Neural cell (in vitro differentiated cells): ENCODE measurements around the gene LRRC8E. TPM values are rescaled to one million over a fixed set of nuclear protein-coding genes. Genes with fewer than 3 reads are reported as not detected.

Experiments
- H2AFZ ChIP-seq: fragments of 200-600, 300-800 bp; sonication (generic), shearing (Covaris generic); 2 replicates; pipeline ENCODE4 v1.6.0; 2014; ENCODE audit warnings: low read depth, mild to moderate bottlenecking, antibody characterized with exemption, low read length, moderate library complexity
- H3F3A ChIP-seq: fragments of 200-600 bp; shearing (Covaris generic); 2 replicates; pipeline ENCODE4 v1.6.1; 2016; ENCODE audit warnings: mild to moderate bottlenecking, moderate library complexity, mixed read lengths, antibody characterized with exemption, low read length; ENCODE audit not compliant: insufficient read depth, poor library complexity, severe bottlenecking
- H3K27ac ChIP-seq: fragments of 200-600, 300-800 bp; sonication (generic), shearing (Covaris generic); 2 replicates; pipeline ENCODE4 v1.5.1; 2014; ENCODE audit warnings: mild to moderate bottlenecking, low read length, moderate library complexity
- H3K27me3 ChIP-seq: fragments of 300-800, 200-600 bp; sonication (generic), shearing (Covaris generic); 2 replicates; pipeline ENCODE4 v1.6.0; 2014; ENCODE audit warnings: mild to moderate bottlenecking, low read depth, low read length, moderate library complexity; ENCODE audit not compliant: insufficient read depth
- H3K36me3 ChIP-seq: fragments of 300-800, 200-600 bp; sonication (generic), shearing (Covaris generic); 2 replicates; pipeline ENCODE4 v1.5.1; 2014; ENCODE audit warnings: mild to moderate bottlenecking, antibody characterized with exemption, low read length, moderate library complexity; ENCODE audit not compliant: insufficient read depth
- H3K4me2 ChIP-seq: fragments of 300-800, 200-600 bp; sonication (generic), shearing (Covaris generic); 2 replicates; pipeline ENCODE4 v1.6.0; 2014; ENCODE audit warnings: mild to moderate bottlenecking, low read length
- H3K4me3 ChIP-seq: fragments of 300-800, 200-600 bp; sonication (generic), shearing (Covaris generic); 2 replicates; pipeline ENCODE4 v1.5.1; 2014; ENCODE audit warnings: mild to moderate bottlenecking, low read length, moderate library complexity
- H3K79me2 ChIP-seq: fragments of 200-600 bp; shearing (Covaris generic); replicated peaks from 2 replicates; pipeline ENCODE4 v1.6.0; 2014; ENCODE audit warnings: mild to moderate bottlenecking, low read length, moderate library complexity; ENCODE audit not compliant: insufficient read depth
- H3K9ac ChIP-seq: fragments of 300-800, 200-600 bp; sonication (generic), shearing (Covaris generic); 2 replicates; pipeline ENCODE4 v1.6.1; 2016; ENCODE audit warnings: mild to moderate bottlenecking, low read length, mixed read lengths
- H3K9me2 ChIP-seq: fragments of 200-600 bp; shearing (Covaris generic); 2 replicates; pipeline ENCODE4 v1.6.1; 2016; ENCODE audit warnings: mild to moderate bottlenecking, low read length, mixed read lengths; ENCODE audit not compliant: insufficient read depth
- H3K9me3 ChIP-seq: fragments of 200-600, 300-800 bp; sonication (generic), shearing (Covaris generic); 2 replicates; pipeline ENCODE4 v1.6.1; 2016; ENCODE audit warnings: mild to moderate bottlenecking, mixed run types, low read length, moderate library complexity, mixed read lengths
- H4K20me1 ChIP-seq: fragments of 200-600 bp; shearing (Covaris generic); 2 replicates; pipeline ENCODE4 v1.6.1; 2016; ENCODE audit warnings: mild to moderate bottlenecking, mixed run types; ENCODE audit not compliant: insufficient read depth
- CTCF ChIP-seq: fragments of 450-650 bp; IDR thresholded peaks from 2 replicates; pipeline ENCODE4 v1.5.1; 2014; ENCODE audit warnings: antibody characterized with exemption, mild to moderate bottlenecking, moderate library complexity; ENCODE audit not compliant: poor library complexity, severe bottlenecking
- EP300 ChIP-seq: fragments of 450-650 bp; conservative IDR thresholded peaks from 2 replicates; pipeline ENCODE4 v1.6.1; 2014; ENCODE audit warnings: antibody characterized with exemption, mild to moderate bottlenecking, moderate library complexity; ENCODE audit not compliant: poor library complexity, severe bottlenecking
- EZH2 ChIP-seq: fragments of 200-600, 300-800 bp; shearing (Covaris generic), sonication (generic); IDR thresholded peaks from 2 replicates; pipeline ENCODE4 v1.6.1; 2014; ENCODE audit warnings: antibody characterized with exemption, low read length, borderline replicate concordance, mild to moderate bottlenecking; ENCODE audit not compliant: insufficient read depth, poor library complexity, severe bottlenecking
- MXI1 ChIP-seq: fragments of 450-650 bp; conservative IDR thresholded peaks from 2 replicates; pipeline ENCODE4 v1.6.1; 2014; ENCODE audit warnings: antibody characterized with exemption, mild to moderate bottlenecking; ENCODE audit not compliant: poor library complexity, severe bottlenecking
- POLR2AphosphoS5 ChIP-seq: IDR thresholded peaks from 2 replicates; pipeline ENCODE4 v1.6.1; 2012
- RAD21 ChIP-seq: fragments of 450-650 bp; conservative IDR thresholded peaks from 2 replicates; pipeline ENCODE4 v1.6.1; 2014; ENCODE audit warnings: antibody characterized with exemption, mild to moderate bottlenecking, moderate library complexity
- REST ChIP-seq: IDR thresholded peaks from 2 replicates; pipeline ENCODE4 v1.6.1; 2012; ENCODE audit warnings: borderline replicate concordance
- SMC3 ChIP-seq: fragments of 450-650 bp; conservative IDR thresholded peaks from 2 replicates; pipeline ENCODE4 v1.6.1; 2014; ENCODE audit warnings: antibody characterized with exemption, mild to moderate bottlenecking, moderate library complexity; ENCODE audit not compliant: poor library complexity
- TAF1 ChIP-seq: IDR thresholded peaks from 2 replicates; pipeline ENCODE4 v1.6.1; 2012; ENCODE audit warnings: low read depth
- polyA minus RNA-seq: library from RNA; depleted of rRNA, polyadenylated mRNA; stranded (reverse); fragments of >200 nt; gene quantifications from 2 replicates; pipeline ENCODE4 v1.2.3, GENCODE V29; 2014
- polyA plus RNA-seq: library from polyadenylated mRNA; depleted of rRNA; stranded (reverse); fragments of >200 nt; gene quantifications from 2 replicates; pipeline ENCODE4 v1.2.3, GENCODE V29; 2014

The LRRC8E gene
- polyA plus RNA-seq (not detected in 2 replicates), polyA minus RNA-seq (not detected in 2 replicates)

GRCh38 chr19:7888145-7888825 lies at the start of gene LRRC8E:
LRRC8E (plus strand) TSS chr19:7888510; CDS start chr19:7895604, 7,094 bp downstream.
- Histone ChIP-seq H3K9me3 (no peaks in the 10 kb centered on the region), H3K27me3 (peaks cover 15% of the 10 kb centered on the region), H3K4me3 (no peak within 1 kb of the TSS), H3K9me2 (no peaks in the 10 kb centered on the region), H3K36me3 (no peaks in the 10 kb centered on the region), H3K9ac (no peak within 1 kb of the TSS), H3K27ac (no peak within 1 kb of the TSS), H2AFZ (no peak within 1 kb of the TSS), H3K4me2 (no peak within 1 kb of the TSS), H3K79me2 (no peaks in the 10 kb centered on the region), H4K20me1 (no peaks in the 10 kb centered on the region), H3F3A (no peaks in the 10 kb centered on the region)
- no peak for TF ChIP-seq TAF1
- TF ChIP-seq MXI1: no peak
- TF ChIP-seq EP300: no peak
- no peak for TF ChIP-seq REST
- no peak for TF ChIP-seq CTCF
- no peak for TF ChIP-seq POLR2AphosphoS5
- TF ChIP-seq EZH2: no peak
- no peak for TF ChIP-seq RAD21
- TF ChIP-seq SMC3: no peak

- TF ChIP-seq POLR2AphosphoS5: no peak
- TF ChIP-seq CTCF: no peak
- no peak for TF ChIP-seq RAD21
- TF ChIP-seq TAF1: no peak
- no peak for TF ChIP-seq EZH2
- TF ChIP-seq EP300: no peak
- no peak for TF ChIP-seq SMC3
- TF ChIP-seq REST: no peak
- no peak for TF ChIP-seq MXI1
- H3F3A ChIP-seq: no peaks in the 10 kb centered on the region
- H2AFZ ChIP-seq: no peak overlapping the region
- H3K9me3 ChIP-seq: no peaks in the 10 kb centered on the region
- H3K79me2 ChIP-seq: peaks cover 2% of the 10 kb centered on the region
- H3K4me3 ChIP-seq: no peak overlapping the region
- no peak overlapping the region for H3K9ac ChIP-seq
- no peak overlapping the region for H3K27ac ChIP-seq
- H4K20me1 ChIP-seq: no peaks in the 10 kb centered on the region
- no peaks in the 10 kb centered on the region for H3K36me3 ChIP-seq
- no peak overlapping the region for H3K4me2 ChIP-seq
- H3K9me2 ChIP-seq: no peaks in the 10 kb centered on the region
- no peaks in the 10 kb centered on the region for H3K27me3 ChIP-seq
Observed at GRCh38 chr19:7839476-7839875, 48.8 kb upstream of the LRRC8E start.
